BLaER1 (cell line): Measurements from ENCODE around the gene PPP1R27.

Source experiments
- H3K27ac ChIP-seq: shearing (Covaris generic); formaldehyde crosslinking; 2 replicates; pipeline ENCODE4 v1.8.1; 2022
- H3K27me3 ChIP-seq: shearing (Covaris generic); formaldehyde crosslinking; 2 replicates; pipeline ENCODE4 v1.8.1; 2022
- H3K36me3 ChIP-seq: shearing (Covaris generic); formaldehyde crosslinking; 2 replicates; pipeline ENCODE4 v1.8.1; 2022
- H3K4me1 ChIP-seq: shearing (Covaris generic); formaldehyde crosslinking; 2 replicates; pipeline ENCODE4 v1.8.1; 2022
- H3K4me2 ChIP-seq: shearing (Covaris generic); formaldehyde crosslinking; 2 replicates; pipeline ENCODE4 v1.8.1; 2022
- H3K4me3 ChIP-seq: shearing (Covaris generic); formaldehyde crosslinking; 2 replicates; pipeline ENCODE4 v1.8.1; 2022
- H3K9ac ChIP-seq: shearing (Covaris generic); formaldehyde crosslinking; 2 replicates; pipeline ENCODE4 v1.8.1; 2022
- H3K9me3 ChIP-seq: shearing (Covaris generic); formaldehyde crosslinking; 2 replicates; pipeline ENCODE4 v1.8.1; 2022
- H4K20me1 ChIP-seq: shearing (Covaris generic); formaldehyde crosslinking; 2 replicates; pipeline ENCODE4 v1.8.1; 2022
- Cebpa-rat ChIP-seq: shearing (Covaris generic); IDR thresholded peaks from 2 replicates; pipeline ENCODE4 v1.8.1; 2022

Gene PPP1R27

DNA sequence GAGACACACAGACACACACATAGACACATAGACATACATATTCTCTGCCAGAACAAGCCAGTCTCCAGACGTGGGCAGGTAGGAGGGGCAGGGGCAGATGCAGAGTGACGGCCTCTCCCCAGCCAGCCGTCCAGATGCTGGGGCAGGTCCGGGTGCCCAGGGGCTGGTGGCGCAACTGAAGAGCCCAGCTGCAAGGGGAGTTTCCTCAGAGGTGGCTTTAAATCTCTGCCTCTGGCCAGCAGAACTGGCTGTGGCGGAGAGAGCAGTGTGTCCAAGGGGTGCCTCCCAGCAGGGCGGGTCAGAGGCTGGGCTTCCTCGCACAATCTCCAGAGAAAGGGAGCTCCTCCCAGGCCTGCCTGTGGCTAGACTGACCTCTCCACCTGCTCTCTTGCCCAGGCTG, 40.3 kb downstream of the PPP1R27 start:
- Histone ChIP-seq H3K4me3 (no peak overlapping the region), H3K4me1 (no peaks in the 10 kb centered on the region), H3K4me2 (no peak overlapping the region), H3K27ac (no peak overlapping the region), H4K20me1 (no peaks in the 10 kb centered on the region), H3K9me3 (peaks cover 4% of the 10 kb centered on the region; the same call in 1 of the 2 replicates), H3K27me3 (peaks cover under 1% of the 10 kb centered on the region; the same call in 1 of the 2 replicates), H3K36me3 (no peaks in the 10 kb centered on the region), H3K9ac (no peak overlapping the region)
- no peak for TF ChIP-seq Cebpa-rat

- Histone ChIP-seq H3K4me2 (no peak overlapping the region), H3K36me3 (no peaks in the 10 kb centered on the region), H3K27ac (no peak overlapping the region), H3K9ac (no peak overlapping the region), H4K20me1 (no peaks in the 10 kb centered on the region), H3K4me3 (no peak overlapping the region), H3K4me1 (no peaks in the 10 kb centered on the region), H3K9me3 (no peaks in the 10 kb centered on the region; the same call in 1 of the 2 replicates), H3K27me3 (no peaks in the 10 kb centered on the region)
- no peak for TF ChIP-seq Cebpa-rat
These were observed 40.8 kb downstream of the PPP1R27 start for GRCh38 chr17:81794074-81794476.

DNA sequence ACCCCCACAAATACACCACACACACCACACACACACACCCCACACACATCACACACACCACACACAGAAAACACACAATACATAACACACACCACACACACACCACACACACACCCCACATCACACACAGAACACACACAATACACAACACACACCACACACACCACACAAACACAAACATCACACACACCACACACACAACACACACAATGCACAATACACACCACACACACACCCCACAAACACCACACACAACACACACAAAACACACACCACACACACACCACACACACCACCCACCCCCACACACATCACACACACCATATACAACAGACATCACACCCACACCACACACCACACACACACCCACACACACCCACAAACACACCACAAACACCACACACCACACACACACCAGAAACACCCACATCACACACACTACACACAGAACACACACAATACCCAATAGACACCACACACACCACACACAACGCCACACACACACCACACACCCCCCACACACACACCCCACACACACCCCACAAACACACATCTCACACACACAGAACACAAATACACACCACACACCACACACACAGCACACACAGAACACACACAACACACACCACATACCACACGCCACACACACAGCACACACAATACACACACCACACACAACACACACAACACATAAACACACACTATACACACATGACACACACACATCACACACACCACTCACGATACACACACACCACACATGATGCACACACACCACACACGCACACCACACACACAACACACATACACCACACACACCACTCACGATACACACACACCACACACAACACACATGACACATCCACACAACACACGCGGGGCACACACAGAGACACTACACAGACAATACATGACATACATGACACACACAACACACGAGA, 41.9 kb downstream of the PPP1R27 start:
- H4K20me1 ChIP-seq, result no peaks in the 10 kb centered on the region
- no peaks in the 10 kb centered on the region for H3K27me3 ChIP-seq
- H3K4me1 ChIP-seq, result no peaks in the 10 kb centered on the region
- no peaks in the 10 kb centered on the region for H3K36me3 ChIP-seq
- no peak overlapping the region for H3K27ac ChIP-seq
- no peak overlapping the region for H3K9ac ChIP-seq
- no peak overlapping the region for H3K4me3 ChIP-seq
- no peak overlapping the region for H3K4me2 ChIP-seq
- no peak for TF ChIP-seq Cebpa-rat
- no peaks in the 10 kb centered on the region; the same call in 1 of the 2 replicates for H3K9me3 ChIP-seq
